GM12864 (cell line): ENCODE results near the gene STPG4.

Source experiments
- DNase-seq: peaks from one replicate; pipeline ENCODE4 v3.0.0-alpha.2; 2011; ENCODE audit warnings: low read depth
- H3K4me3 ChIP-seq: 2 replicates; pipeline ENCODE4 v1.5.1; 2011; ENCODE audit warnings: mild to moderate bottlenecking, low read depth, low read length, control low read depth
- CTCF ChIP-seq: IDR thresholded peaks from 2 replicates; pipeline ENCODE4 v1.5.1; 2011; ENCODE audit warnings: low read depth, mild to moderate bottlenecking, moderate library complexity, low read length, control low read depth, inconsistent platforms; ENCODE audit errors: missing control alignments

STPG4 gene

GRCh38 chr2:47095349-47096020 is 59.6 kb downstream of the STPG4 start:
- TF ChIP-seq CTCF = no peak
- no peak overlapping the region for H3K4me3 ChIP-seq
- no peak for DNase-seq

GRCh38 chr2:47094511-47095142 is 60.5 kb downstream of the STPG4 start:
- TF ChIP-seq CTCF = no peak
- no peak for DNase-seq
- no peak overlapping the region for H3K4me3 ChIP-seq

GRCh38 chr2:47093626-47094025 is 61.5 kb downstream of the STPG4 start:
- TF ChIP-seq CTCF = no peak
- no peak for DNase-seq
- H3K4me3 ChIP-seq = no peak overlapping the region

GRCh38 chr2:47092465-47092864 is 62.6 kb downstream of the STPG4 start:
- no peak for TF ChIP-seq CTCF
- no peak for DNase-seq
- H3K4me3 ChIP-seq = no peak overlapping the region

- no peak overlapping the region for H3K4me3 ChIP-seq
- no peak for TF ChIP-seq CTCF
- DNase-seq = no peak
These were observed 64.0 kb downstream of the STPG4 start for GRCh38 chr2:47091118-47091517.

- DNase-seq = no peak
- no peak for TF ChIP-seq CTCF
- H3K4me3 ChIP-seq = no peak overlapping the region
These were observed 66.0 kb downstream of the STPG4 start for GRCh38 chr2:47089083-47089464.
